IMR-90 (cell line): ENCODE measurements around the gene SLC41A1. TPM values are rescaled to one million over a fixed set of nuclear protein-coding genes. Genes with fewer than 3 reads are reported as not detected.

Source experiments
- ATAC-seq: fragments of 200-7000 bp; cut with Tn5 transposase; 2 replicates; pipeline ENCODE4 v1.9.1; 2020; ENCODE audit warnings: low read depth, mild to moderate bottlenecking, moderate library complexity
- BruUV-seq: library from RNA; stranded (reverse); fragments of 400-500 nt; replicated peaks from 2 replicates; lab custom pipeline; 2021; lab: Mats Ljungman, UMichigan
- CTCF ChIA-PET: fragments of 300-600 bp; formaldehyde crosslinking; extraction: SDS; loops from one replicate; lab custom pipeline; 2021; ENCODE audit warnings: antibody characterized with exemption; lab: Yijun Ruan, JAX
- POLR2A ChIA-PET: fragments of 300-600 bp; sonication (Branson Sonifier 250); formaldehyde crosslinking; loops from one replicate; lab custom pipeline; 2022; ENCODE audit warnings: antibody characterized with exemption; ENCODE audit not compliant: unreplicated experiment; lab: Charles Lee
- DNase-seq: peaks from one replicate; pipeline ENCODE4 v3.0.0; 2013
- H2AFZ ChIP-seq: replicated peaks from 2 replicates; pipeline ENCODE3; 2013; ENCODE audit warnings: low read length, mild to moderate bottlenecking; ENCODE audit not compliant: poor library complexity
- H2AK5ac ChIP-seq: 2 replicates; pipeline ENCODE4 v1.6.1; 2013; ENCODE audit warnings: low read depth, low read length, inconsistent platforms
- H2AK9ac ChIP-seq: replicated peaks from 2 replicates; pipeline ENCODE3; 2013; ENCODE audit warnings: mild to moderate bottlenecking, low read depth, low read length, moderate library complexity; ENCODE audit not compliant: poor library complexity
- H2BK120ac ChIP-seq: 2 replicates; pipeline ENCODE4 v1.6.1; 2013; ENCODE audit warnings: low read depth, low read length, inconsistent platforms
- H2BK15ac ChIP-seq: 3 replicates; pipeline ENCODE4 v1.6.1; 2013; ENCODE audit warnings: low read depth, low read length, inconsistent platforms
- H2BK20ac ChIP-seq: 2 replicates; pipeline ENCODE4 v1.6.1; 2013; ENCODE audit warnings: low read depth, mild to moderate bottlenecking, inconsistent platforms, low read length, moderate library complexity
- H2BK5ac ChIP-seq: 2 replicates; pipeline ENCODE4 v1.6.1; 2013; ENCODE audit warnings: mild to moderate bottlenecking, low read depth, low read length, inconsistent platforms; ENCODE audit not compliant: poor library complexity, severe bottlenecking
- H3K14ac ChIP-seq: replicated peaks from 2 replicates; pipeline ENCODE4 v1.6.1; 2013; ENCODE audit warnings: low read depth, low read length, inconsistent platforms
- H3K18ac ChIP-seq: 2 replicates; pipeline ENCODE4 v1.6.1; 2013; ENCODE audit warnings: low read depth, low read length, control low read depth
- H3K23ac ChIP-seq: 2 replicates; pipeline ENCODE4 v1.6.1; 2013; ENCODE audit warnings: low read depth, low read length, inconsistent platforms
- H3K27ac ChIP-seq: 2 replicates; pipeline ENCODE4 v1.5.1; 2013; ENCODE audit warnings: mild to moderate bottlenecking, control low read depth, low read length; ENCODE audit not compliant: insufficient read depth
- H3K27me3 ChIP-seq: 2 replicates; pipeline ENCODE4 v1.6.1; 2013; ENCODE audit warnings: low read length; ENCODE audit not compliant: control insufficient read depth, insufficient read depth
- H3K36me3 ChIP-seq: 2 replicates; pipeline ENCODE4 v1.6.1; 2013; ENCODE audit warnings: low read length, mixed read lengths; ENCODE audit not compliant: control insufficient read depth, insufficient read depth
- H3K4ac ChIP-seq: 2 replicates; pipeline ENCODE4 v1.6.1; 2013; ENCODE audit warnings: low read depth, low read length, inconsistent platforms
- H3K4me1 ChIP-seq: 2 replicates; pipeline ENCODE4 v1.6.1; 2013; ENCODE audit warnings: low read length, mixed read lengths; ENCODE audit not compliant: control insufficient read depth, insufficient read depth
- H3K4me2 ChIP-seq: 2 replicates; pipeline ENCODE4 v1.6.1; 2013; ENCODE audit warnings: low read depth, mild to moderate bottlenecking, control low read depth, low read length, moderate library complexity
- H3K4me3 ChIP-seq: 2 replicates; pipeline ENCODE4 v1.5.1; 2013; ENCODE audit warnings: low read depth, mild to moderate bottlenecking, control low read depth, low read length, moderate library complexity; ENCODE audit not compliant: insufficient read depth
- H3K56ac ChIP-seq: 2 replicates; pipeline ENCODE4 v1.6.1; 2013; ENCODE audit warnings: low read length, inconsistent platforms; ENCODE audit not compliant: insufficient read depth; ENCODE audit errors: extremely low read depth
- H3K79me1 ChIP-seq, 2 experiments: 2 replicates each; pipeline ENCODE4 v1.6.1; 2013; ENCODE audit warnings: low read length in 2 of 2, inconsistent platforms in 1 of 2, low read depth in 1 of 2
- H3K9ac ChIP-seq: 2 replicates; pipeline ENCODE4 v1.6.1; 2013; ENCODE audit warnings: low read depth, low read length, control low read depth
- H3K9me1 ChIP-seq: 2 replicates; pipeline ENCODE4 v1.6.1; 2013; ENCODE audit warnings: low read length, inconsistent platforms; ENCODE audit not compliant: insufficient read depth
- H3K9me3 ChIP-seq: 2 replicates; pipeline ENCODE4 v1.6.1; 2013; ENCODE audit warnings: low read length; ENCODE audit not compliant: control insufficient read depth, insufficient read depth
- H4K20me1 ChIP-seq: 2 replicates; pipeline ENCODE4 v1.6.1; 2013; ENCODE audit warnings: low read length, inconsistent platforms; ENCODE audit not compliant: insufficient read depth
- H4K5ac ChIP-seq: 2 replicates; pipeline ENCODE4 v1.6.1; 2013; ENCODE audit warnings: mild to moderate bottlenecking, low read depth, low read length, control low read depth
- H4K8ac ChIP-seq, 2 experiments: 2 replicates each; pipeline ENCODE4 v1.6.1; 2013; ENCODE audit warnings: low read depth in 2 of 2, low read length in 2 of 2, control low read depth in 1 of 2, inconsistent platforms in 1 of 2
- H4K91ac ChIP-seq: 2 replicates; pipeline ENCODE4 v1.6.1; 2013; ENCODE audit warnings: low read depth, low read length, inconsistent platforms; ENCODE audit not compliant: insufficient read depth
- MAFK ChIP-seq: IDR thresholded peaks from 2 replicates; pipeline ENCODE4 v1.6.1; 2012; ENCODE audit warnings: low read depth, low read length, improper control_type of control experiment
- RAD21 ChIP-seq: IDR thresholded peaks from 2 replicates; pipeline ENCODE4 v1.6.1; 2012; ENCODE audit warnings: low read length, improper control_type of control experiment
- WGBS, 2 experiments: methylation state at CpG; one replicate each; pipeline versions ENCODE4 v1.1.5 to v1.1.7; 2013; ENCODE audit warnings: missing lambda C conversion rate in 2 of 2; ENCODE audit not compliant: insufficient read length in 1 of 2; ENCODE audit errors: extremely low coverage in 2 of 2; 5-methylcytosine and 5-hydroxymethylcytosine counted together
- dilution Hi-C: fragments of 300-500 bp; cut with HindIII; formaldehyde crosslinking; loops from one replicate; pipeline ENCODE4 v1.14.3; 2018; ENCODE audit warnings: low sequenced_read_pairs; ENCODE audit not compliant: unreplicated experiment
- in situ Hi-C: fragments of 300-500 bp; cut with MboI; formaldehyde crosslinking; loops from 3 replicates; pipeline ENCODE4 v1.14.3; 2019; ENCODE audit warnings: low sequenced_read_pairs, inconsistent platforms, mixed read lengths
- intact Hi-C: fragments of 100-400 bp; cut with micrococcal nuclease; formaldehyde crosslinking; loops from 2 replicates; pipeline ENCODE4 v1.10.0; 2022
- polyA plus RNA-seq, 3 experiments: library from polyadenylated mRNA; depleted of rRNA; stranded (reverse); fragments of >200 nt; gene quantifications; 2 replicates each; pipeline ENCODE4 v1.2.3, GENCODE V29; 2012; ENCODE audit warnings: low replicate concordance in 1 of 3
- total RNA-seq: library from RNA; depleted of rRNA; stranded (reverse); fragments of >200 nt; gene quantifications from 2 replicates; pipeline ENCODE4 v1.2.3, GENCODE V29; 2012

Gene SLC41A1
- total and polyA plus RNA-seq, 2 of the 4 experiments (the other 2 are of a cell fraction), result 6.3 to 26.3 TPM

- DNase-seq, result no peak
- Histone ChIP-seq H3K79me1 (peaks cover 30 to 59% of the 10 kb centered on the region in 2 experiments), H3K27me3 (no peaks in the 10 kb centered on the region), H3K27ac (no peak overlapping the region), H2BK20ac (no peak overlapping the region), H3K9ac (no peak overlapping the region), H2AK5ac (no peak overlapping the region), H4K20me1 (0 out of 2 replicates have a peak, but pooled peaks cover 1% of the 10 kb centered on the region), H3K9me3 (no peaks in the 10 kb centered on the region), H3K23ac (no peak overlapping the region), H2BK5ac (no peak overlapping the region), H3K18ac (no peak overlapping the region), H2BK120ac (no peak overlapping the region), H4K8ac (no peak overlapping the region), H4K5ac (no peak overlapping the region), H3K4me2 (no peak overlapping the region), H3K4ac (no peak overlapping the region), H3K4me3 (no peak overlapping the region), H3K4me1 (peaks cover 6% of the 10 kb centered on the region; the same call in 1 of the 2 replicates), H2AFZ (no peak overlapping the region), H4K91ac (no peak overlapping the region), H3K9me1 (peaks cover 16% of the 10 kb centered on the region; the same call in 1 of the 2 replicates), H2AK9ac (no peak overlapping the region), H3K14ac (no peak overlapping the region), H3K56ac (no peak overlapping the region), H2BK15ac (no peak overlapping the region), H3K36me3 (peaks cover 24% of the 10 kb centered on the region)
- no peak for ATAC-seq
- in situ Hi-C loops (no loop called here), intact Hi-C loops (loop anchor here (5.0 kb wide), 1 partner anchor 82 kb away; no protein-coding TSS in a partner anchor), dilution Hi-C loops (no loop called here)
- WGBS, 2 experiments, result 86% methylated on average over 8 of the region's 14 CpGs; no CpG with 5 or more reads in 1 of the 2 experiments
- ChIA-PET POLR2A (no interaction called here), CTCF (interaction anchor here (0.5 to 1.1 kb wide), 4 partner anchors 97 to 279 kb away, joined by 3 to 6 read pairs (median 4); no protein-coding TSS in a partner anchor)
- BruUV-seq, result no TSS peak
- TF ChIP-seq MAFK (peak; percentile 49), RAD21 (no peak)
Observed at GRCh38 chr1:205809942-205810345, 3.1 kb downstream of the SLC41A1 start.
